Thyroid gland (tissue), 4 donors: Measurements from ENCODE around the gene LYRM4.

Source experiments
- POLR2A ChIP-seq, 2 donors: fragments of 450-650 bp; IDR thresholded peaks; one replicate each; pipeline ENCODE4 v1.6.1; 2017; ENCODE audit warnings: antibody characterized with exemption in 2 of 2, mild to moderate bottlenecking in 2 of 2, moderate library complexity in 1 of 2
- TF ChIP-seq, protein P1 (sequence below), 6 experiments: fragments of 200-600 bp in 3 of 6; fragments of 450-650 bp in 3 of 6; sonication (generic) in 3 of 6; IDR thresholded peaks; one replicate each; pipeline ENCODE4 v1.5.1; 2016 to 2019; ENCODE audit warnings: antibody characterized with exemption in 6 of 6, mild to moderate bottlenecking in 2 of 6, inconsistent platforms in 1 of 6, moderate library complexity in 1 of 6

DNA sequence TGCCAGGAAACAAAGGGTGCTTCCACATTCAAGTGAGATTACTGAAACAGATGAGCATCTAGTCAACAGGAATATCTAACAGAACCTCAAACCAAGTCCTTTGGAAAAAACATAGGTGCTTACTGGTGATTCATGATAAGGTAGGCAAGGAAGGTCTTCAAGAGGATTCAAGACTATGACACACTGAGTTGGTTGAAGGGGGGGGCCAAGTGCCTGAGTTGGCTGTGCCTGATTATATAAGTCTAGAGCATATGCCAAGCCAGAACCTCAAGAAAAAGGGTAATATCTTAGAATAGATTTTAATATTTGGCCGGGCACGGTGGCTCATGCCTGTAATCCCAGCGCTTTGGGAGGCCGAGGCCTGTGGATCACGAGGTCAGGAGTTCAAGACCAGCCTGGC, 63.7 kb downstream of the LYRM4 start:
- no peak for TF ChIP-seq POLR2A (IDR thresholded peaks at IDR 0.05)
- TF ChIP-seq, protein P1, sequence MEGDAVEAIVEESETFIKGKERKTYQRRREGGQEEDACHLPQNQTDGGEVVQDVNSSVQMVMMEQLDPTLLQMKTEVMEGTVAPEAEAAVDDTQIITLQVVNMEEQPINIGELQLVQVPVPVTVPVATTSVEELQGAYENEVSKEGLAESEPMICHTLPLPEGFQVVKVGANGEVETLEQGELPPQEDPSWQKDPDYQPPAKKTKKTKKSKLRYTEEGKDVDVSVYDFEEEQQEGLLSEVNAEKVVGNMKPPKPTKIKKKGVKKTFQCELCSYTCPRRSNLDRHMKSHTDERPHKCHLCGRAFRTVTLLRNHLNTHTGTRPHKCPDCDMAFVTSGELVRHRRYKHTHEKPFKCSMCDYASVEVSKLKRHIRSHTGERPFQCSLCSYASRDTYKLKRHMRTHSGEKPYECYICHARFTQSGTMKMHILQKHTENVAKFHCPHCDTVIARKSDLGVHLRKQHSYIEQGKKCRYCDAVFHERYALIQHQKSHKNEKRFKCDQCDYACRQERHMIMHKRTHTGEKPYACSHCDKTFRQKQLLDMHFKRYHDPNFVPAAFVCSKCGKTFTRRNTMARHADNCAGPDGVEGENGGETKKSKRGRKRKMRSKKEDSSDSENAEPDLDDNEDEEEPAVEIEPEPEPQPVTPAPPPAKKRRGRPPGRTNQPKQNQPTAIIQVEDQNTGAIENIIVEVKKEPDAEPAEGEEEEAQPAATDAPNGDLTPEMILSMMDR (IDR thresholded peaks at IDR 0.05) = no peak
